Endothelial cell of umbilical vein (primary cell): ENCODE results near the gene TNFAIP8L1. TPM values are rescaled to one million over a fixed set of nuclear protein-coding genes. Genes with fewer than 3 reads are reported as not detected.

Experiments
- BruUV-seq: library from RNA; stranded (reverse); fragments of 400-500 nt; replicated peaks from 2 replicates; lab custom pipeline; 2021; lab: Mats Ljungman, UMichigan
- CTCF ChIA-PET: fragments of 300-600, 350-600 bp; sonication (Branson Sonifier 250); formaldehyde crosslinking; loops from one replicate; lab custom pipeline; 2021; ENCODE audit warnings: antibody characterized with exemption, inconsistent platforms; lab: Charles Lee
- POLR2A ChIA-PET: fragments of 300-600, 350-600 bp; sonication (Branson Sonifier 250); formaldehyde crosslinking; loops from one replicate; lab custom pipeline; 2021; ENCODE audit warnings: antibody characterized with exemption, inconsistent platforms; lab: Charles Lee
- DNase-seq: peaks from one replicate; pipeline ENCODE4 v3.0.0-alpha.2; 2011; ENCODE audit warnings: low read depth, low spot score
- FAIRE-seq: peaks from 2 replicates; lab custom pipeline; 2011; peaks lifted over from hg19 to GRCh38; lab: Jason Lieb, UNC
- H2AFZ ChIP-seq: 2 replicates; pipeline ENCODE4 v1.6.0; 2012; ENCODE audit warnings: low read depth, low read length, control low read depth, inconsistent platforms
- H3K27ac ChIP-seq: 2 replicates; pipeline ENCODE4 v1.5.1; 2011; ENCODE audit warnings: low read depth, mild to moderate bottlenecking, control low read depth, low read length, moderate library complexity; ENCODE audit not compliant: insufficient read depth
- H3K27me3 ChIP-seq, 2 experiments: 2 replicates each; pipeline versions ENCODE4 v1.6.0 to v1.6.1; 2011; ENCODE audit warnings: low read length in 2 of 2, mixed read lengths in 1 of 2; ENCODE audit not compliant: control insufficient read depth in 2 of 2, insufficient read depth in 2 of 2
- H3K36me3 ChIP-seq, 2 experiments: 2 replicates in 1 of 2; 3 replicates in 1 of 2; pipeline ENCODE4 v1.5.1; 2011; ENCODE audit warnings: low read length in 2 of 2, mild to moderate bottlenecking in 1 of 2, moderate library complexity in 1 of 2; ENCODE audit not compliant: control insufficient read depth in 2 of 2, insufficient read depth in 2 of 2; ENCODE audit errors: extremely low read depth in 1 of 2
- H3K4me1 ChIP-seq: 3 replicates; pipeline ENCODE4 v1.5.1; 2011; ENCODE audit warnings: mild to moderate bottlenecking, low read length; ENCODE audit not compliant: control insufficient read depth, insufficient read depth; ENCODE audit errors: extremely low read depth
- H3K4me2 ChIP-seq: 2 replicates; pipeline ENCODE4 v1.6.1; 2011; ENCODE audit warnings: low read length, control low read depth, mixed read lengths; ENCODE audit not compliant: insufficient read depth
- H3K4me3 ChIP-seq, 3 experiments: fragments of 200-600 bp in 1 of 3; sonication (generic), shearing (Covaris generic) in 1 of 3; replicated peaks in 1 of 3; 2 replicates each; pipeline ENCODE4 v1.5.1; 2011 to 2016; ENCODE audit warnings: control low read depth in 3 of 3, low read length in 3 of 3, mild to moderate bottlenecking in 2 of 3, inconsistent platforms in 1 of 3, low read depth in 1 of 3, moderate library complexity in 1 of 3; ENCODE audit not compliant: insufficient read depth in 1 of 3
- H3K79me2 ChIP-seq: 2 replicates; pipeline ENCODE4 v1.6.0; 2012; ENCODE audit warnings: low read length, inconsistent platforms; ENCODE audit not compliant: control insufficient read depth, insufficient read depth
- H3K9ac ChIP-seq: replicated peaks from 2 replicates; pipeline ENCODE3; 2011; ENCODE audit warnings: low read length, control low read depth; ENCODE audit not compliant: insufficient read depth; ENCODE audit errors: extremely low read depth
- H3K9me1 ChIP-seq: replicated peaks from 3 replicates; pipeline ENCODE4 v1.6.0; 2011; ENCODE audit warnings: mild to moderate bottlenecking, low read length; ENCODE audit not compliant: control insufficient read depth, insufficient read depth; ENCODE audit errors: extremely low read depth
- H3K9me3 ChIP-seq: replicated peaks from 2 replicates; pipeline ENCODE4 v1.5.1; 2012; ENCODE audit warnings: low read length, inconsistent platforms; ENCODE audit not compliant: control insufficient read depth, insufficient read depth
- H4K20me1 ChIP-seq: replicated peaks from 2 replicates; pipeline ENCODE3; 2011; ENCODE audit warnings: mild to moderate bottlenecking, low read length; ENCODE audit not compliant: control insufficient read depth, insufficient read depth; ENCODE audit errors: extremely low read depth
- EZH2 ChIP-seq: IDR thresholded peaks from 2 replicates; pipeline ENCODE4 v1.6.1; 2012; ENCODE audit warnings: borderline replicate concordance, low read depth, mild to moderate bottlenecking, moderate library complexity, low read length, inconsistent platforms; ENCODE audit not compliant: severe bottlenecking
- FOS ChIP-seq: IDR thresholded peaks from 2 replicates; pipeline ENCODE4 v1.6.1; 2011; ENCODE audit warnings: mild to moderate bottlenecking, low read length, moderate library complexity, borderline replicate concordance; ENCODE audit not compliant: insufficient read depth
- GATA2 ChIP-seq: IDR thresholded peaks from 2 replicates; pipeline ENCODE4 v1.7.0; 2011; ENCODE audit warnings: low read depth, mild to moderate bottlenecking, moderate library complexity, mixed read lengths, low read length; ENCODE audit not compliant: insufficient read length, insufficient read depth
- MYC ChIP-seq: IDR thresholded peaks from one replicate; pipeline ENCODE4 v1.6.1; 2011; ENCODE audit warnings: mild to moderate bottlenecking, low read depth, low read length
- POLR2A ChIP-seq: IDR thresholded peaks from 2 replicates; pipeline ENCODE4 v1.6.1; 2012; ENCODE audit warnings: low read depth, mild to moderate bottlenecking, control low read depth, low read length
- dilution Hi-C: fragments of 300-500 bp; cut with MboI; formaldehyde crosslinking; loops from one replicate; pipeline ENCODE4 v1.15.0; 2019; ENCODE audit warnings: low sequenced_read_pairs; ENCODE audit not compliant: extremely low pct_ligation_motif_present
- intact Hi-C: fragments of 100-400 bp; cut with micrococcal nuclease; formaldehyde crosslinking; loops from one replicate; pipeline ENCODE4 v1.10.0; 2022
- polyA plus RNA-seq, 4 experiments: library from polyadenylated mRNA; depleted of rRNA in 3 of 4; stranded (reverse) in 3 of 4; unstranded in 1 of 4; fragments of >200 nt; gene quantifications; 2 replicates each; pipeline versions ENCODE4 v1.2.1 to v1.2.3, GENCODE V29; 2011 to 2012; ENCODE audit warnings: missing spikeins in 1 of 4
- total RNA-seq: library from RNA; stranded (reverse); gene quantifications from 2 replicates; pipeline ENCODE4 v1.2.3, GENCODE V29; 2021
- TF ChIP-seq, protein P1 (sequence below), 2 donors: IDR thresholded peaks; 1 replicate in 1 of 2; 2 replicates in 1 of 2; pipeline ENCODE4 v1.5.1; 2011; ENCODE audit warnings: low read length in 2 of 2, mild to moderate bottlenecking in 2 of 2, moderate library complexity in 2 of 2, control low read depth in 1 of 2, inconsistent platforms in 1 of 2, low read depth in 1 of 2; ENCODE audit not compliant: insufficient read depth in 1 of 2; ENCODE audit errors: extremely low read depth in 1 of 2
- TF ChIP-seq, protein P2 (sequence below): IDR thresholded peaks from 2 replicates; pipeline ENCODE4 v1.6.1; 2011; ENCODE audit not compliant: insufficient read depth, insufficient read length

The TNFAIP8L1 gene
- total and polyA plus RNA-seq, 2 donors (not counting 3 experiments of a cell fraction or from before 2014, with no cell fraction given): 40.0 to 56.1 TPM

DNA sequence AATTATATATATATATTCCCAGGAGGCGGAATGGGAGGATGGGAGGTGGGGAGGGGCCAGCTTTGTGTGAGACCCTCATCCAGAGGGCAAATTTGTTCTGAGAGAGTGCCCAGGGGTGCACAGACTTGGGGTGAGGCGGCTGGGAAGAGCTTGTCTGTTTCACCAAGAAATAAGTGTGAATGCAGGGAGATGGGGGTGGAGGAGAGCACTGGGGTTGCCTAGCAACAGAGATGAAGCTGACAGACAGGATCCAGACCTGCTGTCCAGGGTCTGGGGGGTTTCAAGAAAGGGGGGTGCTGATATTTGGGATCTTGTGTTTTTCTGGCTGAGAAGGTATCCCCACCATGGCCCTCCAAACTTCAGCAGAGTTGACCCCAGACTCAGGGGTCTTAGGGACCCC is 18.6 kb upstream of the TNFAIP8L1 start:
- dilution Hi-C loops: no loop called here
- Histone ChIP-seq H3K9me1 (no peaks in the 10 kb centered on the region), H4K20me1 (no peaks in the 10 kb centered on the region), H3K27ac (no peak overlapping the region), H3K4me2 (no peak overlapping the region), H3K27me3 (peaks cover 0 to 5% of the 10 kb centered on the region in 2 experiments), H3K9ac (no peak overlapping the region), H3K36me3 (no peaks in the 10 kb centered on the region), H3K79me2 (no peaks in the 10 kb centered on the region), H2AFZ (no peak overlapping the region), H3K4me1 (no peaks in the 10 kb centered on the region), H3K9me3 (no peaks in the 10 kb centered on the region), H3K4me3 (no peak overlapping the region)
- POLR2A ChIA-PET: no interaction called here
- TF ChIP-seq GATA2: no peak
- TF ChIP-seq EZH2: no peak
- TF ChIP-seq MYC: no peak
- no peak for TF ChIP-seq FOS
- TF ChIP-seq, protein P1, sequence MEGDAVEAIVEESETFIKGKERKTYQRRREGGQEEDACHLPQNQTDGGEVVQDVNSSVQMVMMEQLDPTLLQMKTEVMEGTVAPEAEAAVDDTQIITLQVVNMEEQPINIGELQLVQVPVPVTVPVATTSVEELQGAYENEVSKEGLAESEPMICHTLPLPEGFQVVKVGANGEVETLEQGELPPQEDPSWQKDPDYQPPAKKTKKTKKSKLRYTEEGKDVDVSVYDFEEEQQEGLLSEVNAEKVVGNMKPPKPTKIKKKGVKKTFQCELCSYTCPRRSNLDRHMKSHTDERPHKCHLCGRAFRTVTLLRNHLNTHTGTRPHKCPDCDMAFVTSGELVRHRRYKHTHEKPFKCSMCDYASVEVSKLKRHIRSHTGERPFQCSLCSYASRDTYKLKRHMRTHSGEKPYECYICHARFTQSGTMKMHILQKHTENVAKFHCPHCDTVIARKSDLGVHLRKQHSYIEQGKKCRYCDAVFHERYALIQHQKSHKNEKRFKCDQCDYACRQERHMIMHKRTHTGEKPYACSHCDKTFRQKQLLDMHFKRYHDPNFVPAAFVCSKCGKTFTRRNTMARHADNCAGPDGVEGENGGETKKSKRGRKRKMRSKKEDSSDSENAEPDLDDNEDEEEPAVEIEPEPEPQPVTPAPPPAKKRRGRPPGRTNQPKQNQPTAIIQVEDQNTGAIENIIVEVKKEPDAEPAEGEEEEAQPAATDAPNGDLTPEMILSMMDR (IDR thresholded peaks at IDR 0.05; ENCODE audit: extremely low read depth in 1 of 2, insufficient read depth in 1 of 2, low read depth in 1 of 2, low read length in 2 of 2): no peak
- TF ChIP-seq, protein P2, sequence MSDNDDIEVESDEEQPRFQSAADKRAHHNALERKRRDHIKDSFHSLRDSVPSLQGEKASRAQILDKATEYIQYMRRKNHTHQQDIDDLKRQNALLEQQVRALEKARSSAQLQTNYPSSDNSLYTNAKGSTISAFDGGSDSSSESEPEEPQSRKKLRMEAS: no peak
- TF ChIP-seq POLR2A: no peak
- CTCF ChIA-PET: interaction anchor here (0.9 to 1.2 kb wide), 3 partner anchors 12 to 73 kb away, joined by 3 to 4 read pairs (median 3); no protein-coding TSS in a partner anchor
- BruUV-seq: no TSS peak
- intact Hi-C loops: no loop called here
- FAIRE-seq (no peak), DNase-seq (no peak)
